ENCODE data around the gene DGKA.
A peak's percentile ranks its signal among the peaks of the same experiment; 100 is the strongest.
"Not testable (repeated sequence)": the region's sequence is repeated elsewhere in the genome, so short reads cannot be mapped to it uniquely, and the experiment has no call there.

Gene DGKA

DNA sequence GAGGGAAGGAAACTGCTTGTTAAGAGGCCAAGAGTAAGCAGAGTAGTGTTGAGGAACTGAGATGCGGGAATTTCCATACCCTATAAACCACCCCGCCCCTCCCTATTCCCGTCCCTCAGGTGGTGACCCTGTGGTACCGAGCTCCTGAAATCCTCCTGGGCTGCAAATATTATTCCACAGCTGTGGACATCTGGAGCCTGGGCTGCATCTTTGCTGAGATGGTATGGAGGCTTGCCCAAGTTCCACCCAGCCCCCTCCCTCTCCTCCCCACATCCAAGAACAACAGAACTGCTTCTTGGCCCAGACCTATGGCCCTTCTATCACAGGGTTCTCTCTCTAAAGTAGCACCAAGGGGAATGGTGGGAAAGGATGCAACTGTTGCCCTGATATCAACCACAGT is 38.4 kb downstream of the DGKA start:
- DNase-seq: no peak

DNA sequence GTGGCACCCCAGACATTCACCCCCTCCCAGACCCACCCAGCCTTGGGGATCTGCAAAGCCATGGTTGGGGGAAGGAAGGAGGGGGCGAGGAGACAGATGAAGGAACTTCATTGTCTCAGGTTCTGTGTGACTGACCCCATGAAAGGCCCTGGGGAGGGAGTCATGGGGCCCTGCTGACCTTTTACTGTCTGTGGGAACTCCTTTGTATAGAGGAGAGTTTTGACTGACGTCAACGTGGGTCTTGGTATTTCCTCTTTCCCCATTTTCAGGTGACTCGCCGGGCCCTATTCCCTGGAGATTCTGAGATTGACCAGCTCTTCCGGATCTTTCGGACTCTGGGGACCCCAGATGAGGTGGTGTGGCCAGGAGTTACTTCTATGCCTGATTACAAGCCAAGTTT is 39.8 kb downstream of the DGKA start:
- DNase-seq: peak; percentile 8

DNA sequence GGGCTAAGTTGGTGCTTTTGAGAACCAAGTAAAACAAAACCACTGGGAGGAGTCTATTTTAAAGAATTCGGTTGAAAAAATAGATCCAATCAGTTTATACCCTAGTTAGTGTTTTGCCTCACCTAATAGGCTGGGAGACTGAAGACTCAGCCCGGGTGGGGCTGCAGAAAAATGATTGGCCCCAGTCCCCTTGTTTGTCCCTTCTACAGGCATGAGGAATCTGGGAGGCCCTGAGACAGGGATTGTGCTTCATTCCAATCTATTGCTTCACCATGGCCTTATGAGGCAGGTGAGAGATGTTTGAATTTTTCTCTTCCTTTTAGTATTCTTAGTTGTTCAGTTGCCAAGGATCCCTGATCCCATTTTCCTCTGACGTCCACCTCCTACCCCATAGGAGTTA is 41.1 kb downstream of the DGKA start:
- DNase-seq: peak; percentile 44

DNA sequence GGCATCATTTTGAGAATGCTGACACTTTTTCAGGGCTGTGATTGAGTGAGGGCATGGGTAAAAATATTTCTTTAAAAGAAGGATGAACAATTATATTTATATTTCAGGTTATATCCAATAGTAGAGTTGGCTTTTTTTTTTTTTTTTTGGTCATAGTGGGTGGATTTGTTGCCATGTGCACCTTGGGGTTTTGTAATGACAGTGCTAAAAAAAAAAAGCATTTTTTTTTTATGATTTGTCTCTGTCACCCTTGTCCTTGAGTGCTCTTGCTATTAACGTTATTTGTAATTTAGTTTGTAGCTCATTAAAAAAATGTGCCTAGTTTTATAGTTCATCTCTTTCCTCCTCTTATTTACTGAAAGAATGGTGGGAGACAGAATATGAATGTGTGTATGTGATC is 41.5 kb downstream of the DGKA start:
- DNase-seq: no peak

DNA sequence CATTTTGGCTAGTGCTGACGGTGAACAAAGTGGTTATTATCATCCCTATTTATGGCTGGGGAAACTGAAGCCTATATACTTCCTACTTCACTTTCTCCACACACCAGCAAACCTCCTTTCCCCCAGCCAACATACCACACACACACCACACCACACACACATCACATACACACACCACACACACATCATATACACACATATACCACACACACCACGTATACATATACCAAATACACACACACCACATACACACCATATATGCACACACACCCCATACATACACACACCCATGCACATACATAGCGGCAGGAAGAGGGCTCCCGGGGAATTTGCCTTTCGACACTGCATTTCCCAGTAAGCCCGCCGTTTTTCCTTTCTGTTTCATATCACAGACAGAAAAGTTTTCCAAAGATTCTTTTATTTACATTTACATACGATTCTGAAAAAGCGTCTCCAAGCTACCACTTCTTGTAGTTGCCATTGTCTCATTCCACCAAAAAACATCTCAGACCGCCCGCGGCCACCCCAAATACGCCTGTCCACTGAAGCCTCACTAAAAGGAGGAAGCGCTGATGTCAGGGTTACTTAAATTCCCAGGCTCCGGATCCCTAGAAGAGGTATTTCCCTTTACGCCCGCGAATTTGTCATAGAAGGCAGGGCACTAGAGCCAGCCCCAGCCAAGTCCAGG is 42.1 kb downstream of the DGKA start:
- peak; percentile 28 for DNase-seq

DNA sequence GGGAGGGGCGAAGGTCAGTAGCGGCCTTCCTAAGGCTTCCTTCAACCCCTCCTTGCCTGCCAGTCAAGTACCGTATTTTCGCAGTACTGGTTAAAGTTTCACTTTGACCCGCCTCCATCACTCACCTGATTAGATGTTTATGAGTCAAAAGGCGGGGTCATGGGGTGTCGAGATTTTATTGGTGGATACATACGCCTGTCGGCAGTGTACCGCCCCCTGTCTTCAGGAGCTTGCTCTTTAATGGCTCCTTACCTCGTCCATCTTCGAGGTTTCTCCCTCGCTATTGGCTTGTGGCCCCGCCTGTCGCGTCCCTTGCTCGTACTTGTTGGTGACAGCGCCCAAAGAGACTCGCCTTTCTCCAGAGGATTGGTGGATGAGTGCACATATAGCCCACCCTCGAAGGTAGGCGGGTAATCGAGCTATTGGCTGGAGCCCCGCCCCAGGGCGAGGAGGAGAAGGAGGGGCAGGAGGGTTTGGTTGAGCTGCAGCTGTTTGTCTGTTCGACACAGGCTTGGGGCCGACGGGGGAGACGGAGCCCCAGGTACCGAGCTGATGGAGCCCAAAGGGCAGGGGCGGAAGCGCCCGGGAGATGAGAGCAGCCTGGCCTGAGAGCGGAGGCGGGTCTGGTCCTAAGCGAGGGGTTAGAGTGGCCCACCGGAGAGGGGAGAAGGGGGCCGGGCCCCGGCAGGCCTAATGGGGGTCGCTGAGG is 42.8 kb downstream of the DGKA start, which contains the start of gene RAB5B:
Gene RAB5B, plus strand, starts transcription at position 480 of the 709 bp plus-strand sequence. CDS start 12,883 bp downstream, outside the sequence.
- DNase-seq: peak; percentile 100

DNA sequence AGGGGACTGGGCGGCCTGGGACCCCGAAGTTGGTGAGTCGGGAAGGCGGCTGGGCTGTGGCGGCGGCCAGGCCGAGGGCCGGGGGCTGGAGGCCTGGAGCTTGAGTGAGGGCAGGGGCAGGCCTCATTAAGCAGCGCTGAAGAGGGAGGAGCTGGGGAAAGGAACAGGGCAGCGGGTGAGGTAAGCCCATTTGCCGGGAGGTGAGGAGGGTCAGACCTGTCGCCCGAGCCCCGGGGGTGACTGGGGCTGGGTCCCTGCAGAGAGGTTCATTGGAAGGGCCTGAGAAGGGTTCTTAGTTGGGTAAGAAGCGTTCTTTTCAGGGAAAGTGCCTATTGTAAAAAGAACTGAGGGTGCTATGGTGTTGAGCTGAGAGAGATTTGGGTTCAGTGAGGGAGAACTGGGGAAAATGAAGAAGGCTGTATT is 43.4 kb downstream of the DGKA start:
- DNase-seq: peak; percentile 20

DNA sequence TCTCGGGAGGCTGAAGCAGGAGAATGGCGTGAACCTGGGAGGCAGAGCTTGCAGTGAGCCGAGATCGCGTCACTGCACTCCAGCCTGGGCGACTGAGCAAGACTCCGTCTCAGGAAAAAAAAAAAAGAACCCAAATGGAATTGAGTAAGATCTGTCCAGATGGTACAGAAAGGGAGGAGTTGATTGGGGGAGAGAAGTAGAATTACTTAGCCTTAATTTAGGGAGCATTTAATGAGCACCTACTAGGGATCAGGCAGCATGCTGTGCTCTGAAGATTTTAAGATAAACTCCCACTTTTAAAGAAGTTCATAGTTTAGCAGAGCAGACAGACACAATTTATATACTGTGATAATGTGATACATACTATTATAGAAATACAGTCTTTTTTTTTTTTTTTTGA is 47.4 kb downstream of the DGKA start:
- DNase-seq: no peak

DNA sequence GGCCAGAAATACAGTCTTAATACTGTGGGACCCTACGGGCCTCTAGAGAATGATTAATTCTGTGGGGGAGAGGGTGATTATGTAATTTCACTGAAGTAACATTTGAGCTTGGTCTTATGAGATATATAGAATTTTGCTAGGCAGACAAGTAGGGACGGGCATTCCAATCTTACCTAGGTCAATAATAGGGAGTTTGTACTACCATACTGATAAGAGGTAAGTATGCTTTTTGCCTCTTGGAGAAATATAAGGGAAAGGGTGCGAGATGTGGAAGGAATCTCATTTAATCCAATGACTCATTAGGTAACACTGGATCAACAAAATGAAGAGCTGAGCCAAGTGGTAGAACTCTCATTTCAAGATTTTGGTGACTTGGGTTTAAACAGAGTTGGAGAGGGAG is 48.1 kb downstream of the DGKA start:
- DNase-seq: no peak

DNA sequence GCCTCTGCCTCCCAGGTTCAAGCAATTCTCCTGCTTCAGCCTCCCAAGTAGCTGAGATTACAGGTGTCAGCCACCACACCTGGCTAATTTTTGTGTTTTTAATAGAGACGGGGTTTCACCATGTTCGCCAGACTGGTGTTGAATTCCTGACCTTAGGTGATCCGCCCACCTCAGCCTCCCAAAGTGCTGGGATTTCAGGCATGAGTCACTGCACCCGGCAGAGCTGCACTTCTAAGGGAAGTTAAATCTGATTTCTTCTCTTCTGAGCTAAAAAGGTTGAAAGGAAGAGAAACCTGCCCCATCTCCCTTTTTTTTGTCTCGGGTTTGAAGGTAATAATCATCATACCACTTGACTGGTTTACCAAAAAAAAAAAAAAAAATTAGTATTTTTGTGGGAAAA is 50.9 kb downstream of the DGKA start:
- DNase-seq: not testable (repeated sequence)

DNA sequence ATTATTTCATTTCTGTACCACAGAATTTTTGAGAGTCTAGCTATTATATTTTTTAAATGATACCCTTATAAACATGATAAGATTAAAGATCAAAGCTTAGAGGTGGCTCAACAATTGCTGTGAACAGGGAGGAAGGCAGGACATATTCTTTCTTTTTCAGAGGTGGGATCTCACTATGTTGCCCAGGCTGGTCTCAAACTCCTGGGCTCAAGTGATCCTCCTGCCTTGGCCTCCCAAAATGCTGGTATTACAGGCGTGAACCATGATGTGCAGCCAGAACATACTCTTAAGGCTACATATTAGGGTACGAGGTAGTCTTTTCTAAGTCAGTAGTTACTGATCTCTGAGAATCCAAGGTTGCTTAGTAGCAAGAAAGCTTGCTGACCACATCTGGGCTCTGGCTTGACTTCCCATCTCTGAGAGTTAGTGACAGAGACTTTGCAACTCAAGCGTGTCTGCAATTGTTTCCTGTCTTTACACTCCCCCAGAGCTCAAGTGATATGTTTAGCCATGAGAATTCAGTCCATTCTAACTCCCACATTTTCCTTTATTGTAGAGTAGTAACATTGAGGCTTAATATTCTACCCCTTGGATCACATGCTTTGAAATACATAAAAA is 51.5 kb downstream of the DGKA start:
- no peak for DNase-seq

DNA sequence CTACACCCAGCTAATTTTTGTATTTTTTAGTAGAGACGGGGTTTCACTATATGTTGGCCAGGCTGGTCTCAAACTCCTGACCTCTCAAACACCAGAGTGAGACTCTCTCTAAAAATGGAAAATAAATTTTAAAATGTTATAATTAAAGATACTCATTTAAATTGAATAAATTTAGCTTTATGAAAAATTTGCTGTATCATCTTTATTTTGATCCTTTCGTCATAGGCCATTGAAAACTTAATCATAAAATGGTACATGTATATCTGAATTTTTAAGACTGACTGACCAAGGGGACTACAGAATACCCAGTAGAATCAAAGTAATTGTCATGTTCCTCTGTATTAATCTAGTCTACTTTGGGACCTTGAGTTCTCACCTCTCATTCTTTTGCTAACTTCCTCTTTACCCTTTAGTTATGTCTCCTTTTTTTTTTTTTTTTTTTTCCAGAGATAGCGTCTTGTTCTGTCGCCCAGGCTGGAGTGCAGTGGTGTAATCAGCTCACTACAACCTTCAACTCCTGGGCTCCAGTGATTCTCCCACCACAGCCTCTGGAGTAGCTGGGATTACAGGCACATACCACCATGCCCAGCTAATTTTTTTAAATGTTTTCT is 52.4 kb downstream of the DGKA start:
- DNase-seq: no peak

DNA sequence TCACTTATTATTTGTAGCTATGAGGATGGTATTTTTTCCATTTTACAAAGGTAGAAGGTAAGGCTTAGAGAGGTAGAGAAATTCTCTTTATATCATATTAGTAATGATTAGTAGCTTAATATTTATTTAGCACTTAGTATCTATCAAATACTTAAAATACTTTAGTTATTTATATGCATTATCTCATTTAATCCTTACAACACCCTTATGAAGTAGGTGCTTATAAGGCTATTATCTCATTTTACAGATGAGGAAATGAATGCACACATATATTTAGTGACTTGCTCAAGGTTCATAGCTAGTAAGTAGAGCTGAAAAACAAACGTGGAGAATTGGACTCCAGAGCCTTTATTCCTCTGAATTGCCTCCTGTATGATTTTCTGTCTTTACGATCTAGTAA is 53.9 kb downstream of the DGKA start:
- DNase-seq: no peak

DNA sequence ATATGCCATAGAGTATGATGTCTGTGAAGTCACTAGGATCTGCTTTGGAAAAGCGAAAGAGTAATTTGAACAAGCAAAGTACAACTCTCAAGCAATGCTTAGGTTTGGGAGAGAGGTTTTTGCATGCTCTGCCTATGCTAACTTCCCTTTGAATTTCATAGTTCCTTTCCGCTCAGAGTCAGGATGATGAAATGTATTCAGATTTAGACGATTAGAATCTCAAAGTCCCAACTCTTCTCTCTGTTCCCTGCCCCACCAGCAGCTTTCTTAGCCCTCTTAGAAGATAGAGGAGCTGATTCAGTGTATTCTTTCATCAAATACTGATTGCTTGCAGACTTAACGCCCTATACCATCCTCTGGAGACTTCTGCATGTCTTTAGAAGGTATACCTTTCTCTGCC is 54.4 kb downstream of the DGKA start:
- DNase-seq: no peak

DNA sequence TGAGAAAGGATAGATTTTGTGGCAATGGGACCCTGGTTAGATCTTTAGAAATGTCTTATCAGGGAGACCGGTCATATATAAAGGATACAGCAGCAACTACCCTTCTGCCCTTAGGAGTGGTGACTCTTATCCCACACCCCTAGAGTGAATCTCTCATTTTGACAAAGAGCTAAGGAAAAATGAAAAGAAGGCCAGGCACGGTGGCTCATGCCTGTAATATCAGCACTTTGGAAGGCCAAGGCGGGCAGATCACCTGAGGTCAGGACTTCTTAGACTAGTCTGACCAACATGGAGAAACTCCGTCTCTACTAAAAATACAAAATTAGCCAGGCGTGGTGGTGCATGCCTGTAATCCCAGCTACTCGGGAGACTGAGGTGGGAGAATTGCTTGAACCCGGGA is 55.0 kb downstream of the DGKA start:
- not testable (repeated sequence) for DNase-seq

DNA sequence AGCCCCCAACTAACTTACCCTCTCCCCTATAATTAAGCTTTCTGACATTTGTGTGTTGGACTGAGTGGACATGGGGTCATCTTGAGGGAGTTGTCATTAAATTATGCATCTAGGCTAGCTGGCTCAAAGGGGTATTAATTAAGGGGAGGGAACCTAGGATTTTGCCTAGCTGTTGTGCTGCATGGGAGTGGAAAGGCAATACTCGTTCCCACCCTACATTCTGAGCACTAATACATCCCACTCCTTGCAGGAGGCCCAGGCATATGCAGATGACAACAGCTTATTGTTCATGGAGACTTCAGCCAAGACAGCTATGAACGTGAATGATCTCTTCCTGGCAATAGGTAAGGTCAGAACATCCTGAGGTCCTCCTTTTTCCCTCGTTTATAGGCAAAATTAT is 60.1 kb downstream of the DGKA start:
- DNase-seq: no peak

DNA sequence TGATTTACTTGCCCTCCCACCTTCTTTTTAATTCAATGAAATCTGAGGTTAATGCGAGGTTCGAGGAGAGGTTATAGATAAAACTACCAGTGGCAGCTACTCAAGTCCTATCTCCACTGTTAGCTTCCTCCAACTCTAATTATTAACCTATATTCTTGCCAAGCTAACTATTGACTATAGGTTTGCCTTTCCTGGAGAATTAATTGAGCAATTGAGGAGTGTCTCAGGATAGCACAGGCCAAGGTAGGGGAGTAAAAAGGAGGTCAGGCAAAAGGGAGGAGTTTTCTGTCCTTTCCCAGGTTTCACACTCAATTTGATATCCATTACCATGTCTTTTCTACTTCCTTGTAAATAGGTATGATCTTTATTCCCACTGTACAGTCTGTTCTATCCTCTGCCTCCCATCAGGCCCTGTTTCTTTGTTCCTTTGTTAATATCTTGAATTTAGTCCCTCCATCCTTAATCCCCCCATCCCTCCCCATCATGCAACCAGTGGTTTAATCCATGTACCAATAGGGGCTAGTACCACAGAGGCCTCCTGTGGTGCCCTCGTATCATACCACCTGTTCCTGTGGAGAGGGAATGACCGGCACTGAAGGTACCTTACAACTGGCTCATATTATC is 62.4 kb downstream of the DGKA start:
- no peak for DNase-seq

DNA sequence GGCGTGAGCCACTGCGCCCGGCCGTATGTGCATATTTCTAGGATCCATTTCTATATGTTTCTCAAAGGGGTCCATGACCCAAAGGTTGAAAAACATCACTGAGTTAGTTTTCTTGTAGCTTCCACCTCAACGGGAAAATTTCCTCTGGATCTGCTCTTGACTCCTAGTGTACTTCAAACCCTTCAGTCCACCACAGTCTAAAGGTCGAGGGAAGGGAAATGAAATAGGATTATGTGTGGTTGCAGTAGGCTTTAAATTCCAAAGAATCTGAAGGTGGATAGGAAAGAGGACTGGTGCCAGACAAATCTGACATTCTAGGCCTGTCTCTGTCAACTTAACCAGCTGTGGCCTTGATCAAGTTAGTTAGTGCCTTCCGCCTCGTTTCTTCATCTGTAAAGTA is 64.4 kb downstream of the DGKA start:
- DNase-seq: no peak

DNA sequence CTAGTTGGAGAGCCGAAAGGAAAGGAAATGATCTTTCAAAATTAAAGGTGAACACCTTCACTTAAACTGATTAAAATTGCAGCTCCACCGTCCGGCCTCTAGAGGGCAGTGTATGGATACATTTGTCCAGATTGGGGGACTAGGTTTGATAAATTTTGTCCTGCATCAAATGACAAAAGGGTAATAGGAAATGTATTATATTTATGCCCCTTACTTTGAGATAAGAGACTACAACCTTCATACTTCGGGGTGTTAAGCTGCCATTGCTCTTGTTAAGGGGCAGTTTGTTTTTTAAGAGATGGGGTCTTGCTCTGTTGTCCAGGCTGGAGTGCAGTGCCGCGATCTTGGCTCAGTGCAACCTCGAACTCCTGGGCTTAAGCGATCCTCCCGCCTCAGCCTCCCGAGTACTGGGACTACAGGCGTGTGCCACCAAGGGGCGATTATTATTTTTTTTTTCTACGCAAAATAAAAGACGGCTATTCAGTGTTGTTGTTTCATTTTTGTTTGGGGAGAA is 65.3 kb downstream of the DGKA start:
- peak; percentile 65 for DNase-seq

DNA sequence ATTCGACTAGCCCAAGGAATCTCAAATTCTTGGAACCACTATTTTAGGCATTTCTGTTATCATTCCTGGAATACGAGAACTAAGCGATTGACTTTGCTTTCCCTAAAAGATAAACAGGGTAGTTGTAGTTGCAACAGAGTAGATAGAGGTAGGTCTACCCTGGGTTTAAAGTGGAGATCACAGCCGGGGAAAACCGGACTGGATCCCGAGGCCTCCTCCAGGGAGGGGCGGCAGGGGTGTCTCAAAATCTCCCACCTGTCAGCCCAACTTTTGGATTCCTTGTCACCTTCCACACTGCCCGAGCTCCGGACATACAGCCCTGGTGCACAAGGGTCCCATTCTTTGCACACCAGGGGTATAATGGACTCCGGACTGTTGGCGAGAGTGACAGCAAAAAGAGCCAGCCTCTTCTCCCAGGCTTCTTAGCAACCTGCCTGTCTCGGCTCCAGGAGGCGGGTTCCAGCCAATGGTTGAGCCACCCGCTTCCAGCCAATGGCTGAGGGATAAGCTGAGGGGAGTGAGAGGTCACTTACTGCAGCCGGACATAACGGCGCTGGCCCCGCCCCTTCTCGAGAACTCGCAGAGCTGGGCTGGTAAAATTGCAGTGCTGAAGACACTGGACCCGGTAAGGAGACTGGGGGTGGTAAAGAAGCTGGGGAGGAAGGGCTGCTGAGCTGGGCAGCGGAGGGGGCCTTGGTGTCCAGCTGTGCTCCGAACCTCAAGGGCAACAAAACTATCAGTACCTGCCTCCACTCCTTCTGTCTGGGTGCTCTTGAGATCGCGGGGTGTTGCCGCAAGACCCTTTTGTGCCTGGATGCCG is 66.0 kb downstream of the DGKA start, which contains the start of gene SUOX:
Gene SUOX, plus strand, starts transcription at position 562 of the 820 bp plus-strand sequence. CDS start 4,946 bp downstream, outside the sequence.
- DNase-seq: peak; percentile 95

DNA sequence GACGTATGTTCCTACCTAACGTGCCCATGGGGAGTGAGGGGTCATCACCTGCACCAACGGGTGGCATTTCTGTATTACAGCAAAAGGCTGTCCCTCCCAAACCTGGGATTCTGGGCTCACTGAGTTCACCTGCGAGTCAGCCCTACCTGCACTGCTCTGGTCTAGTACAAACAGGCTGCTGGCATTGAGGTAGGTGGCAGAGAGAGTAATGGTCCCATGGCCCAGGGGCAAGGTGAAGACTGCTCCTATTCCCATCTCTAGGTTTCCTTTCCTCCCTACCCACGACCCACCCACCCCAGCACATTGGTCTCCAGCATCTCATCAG is 66.5 kb downstream of the DGKA start:
- DNase-seq: no peak

DNA sequence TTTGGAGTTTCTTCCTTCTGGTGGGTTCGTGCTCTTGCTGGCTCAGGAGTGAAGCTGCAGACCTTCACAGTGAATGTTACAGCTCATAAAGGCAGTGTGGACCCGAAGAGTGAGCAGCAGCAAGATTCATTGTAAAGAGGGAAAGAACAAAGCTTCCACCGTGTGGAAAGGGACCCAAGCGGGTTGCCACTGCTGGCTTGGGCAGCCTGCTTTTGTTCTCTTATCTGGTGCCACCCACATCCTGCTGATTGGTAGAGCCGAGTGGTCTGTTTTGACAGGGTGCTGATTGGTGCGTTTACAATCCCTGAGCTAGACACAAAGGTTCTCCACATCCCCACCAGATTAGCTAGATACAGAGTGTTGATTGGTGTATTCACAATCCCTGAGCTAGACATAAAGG is 68.6 kb downstream of the DGKA start:
- DNase-seq: not testable (repeated sequence)

Data from fibroblast of skin of scalp (primary cell).